K562 (cell line): ENCODE measurements around the gene BNC2. TPM values are rescaled to one million over a fixed set of nuclear protein-coding genes. Genes with fewer than 3 reads are reported as not detected.

Experiments
- ATAC-seq: fragments of 200-7000 bp; cut with Tn5 transposase; 3 replicates; pipeline ENCODE4 v1.9.1; 2020; ENCODE audit warnings: moderate library complexity
- BruUV-seq: library from RNA; stranded (reverse); fragments of 400-500 nt; replicated peaks from 2 replicates; lab custom pipeline; 2021; lab: Mats Ljungman, UMichigan
- CTCF ChIA-PET: fragments of 300-600 bp; formaldehyde crosslinking; extraction: SDS; loops from one replicate; lab custom pipeline; 2021; ENCODE audit warnings: low intra/inter-chr PET ratio; lab: Yijun Ruan, JAX
- POLR2A ChIA-PET: fragments of 300-600, 350-650 bp; sonication (Branson Sonifier 250); formaldehyde crosslinking; extraction: SDS; loops from one replicate; lab custom pipeline; 2021; ENCODE audit warnings: antibody characterized with exemption, inconsistent platforms; lab: Yijun Ruan, JAX
- DNase-seq, 4 experiments: peaks; one replicate each; pipeline versions ENCODE4 v3.0.0 to v3.0.0-alpha.2; 2011 to 2018; ENCODE audit warnings: low spot score in 3 of 4, mixed read lengths in 3 of 4; ENCODE audit errors: extremely low read depth in 1 of 4
- FAIRE-seq: peaks from 2 replicates; lab custom pipeline; 2011; peaks lifted over from hg19 to GRCh38; lab: Jason Lieb, UNC
- H2AFZ ChIP-seq: 2 replicates; pipeline ENCODE4 v1.6.0; 2011; ENCODE audit warnings: low read depth, low read length, control low read depth, inconsistent platforms
- H3K27ac ChIP-seq: fragments of 200-600 bp; 3 replicates; pipeline ENCODE4 v1.8.0; 2011; ENCODE audit warnings: low read depth, mild to moderate bottlenecking, control low read depth, inconsistent platforms, low read length, moderate library complexity, mixed read lengths; ENCODE audit errors: extremely low read depth
- H3K27me3 ChIP-seq, 2 experiments: fragments of 300-600 bp in 1 of 2; 2 replicates in 1 of 2; 3 replicates in 1 of 2; pipeline versions ENCODE4 v1.6.0 to v1.8.0; 2011; ENCODE audit warnings: inconsistent platforms in 2 of 2, low read length in 2 of 2, mild to moderate bottlenecking in 1 of 2, mixed read lengths in 1 of 2, moderate library complexity in 1 of 2; ENCODE audit not compliant: control insufficient read depth in 2 of 2, insufficient read depth in 2 of 2
- H3K36me3 ChIP-seq: fragments of 300-600 bp; 3 replicates; pipeline ENCODE4 v1.8.0; 2011; ENCODE audit warnings: mild to moderate bottlenecking, low read length, inconsistent platforms; ENCODE audit not compliant: control insufficient read depth, insufficient read depth
- H3K4me1 ChIP-seq, 2 experiments: fragments of 200-600 bp in 1 of 2; replicated peaks in 1 of 2; 2 replicates in 1 of 2; 3 replicates in 1 of 2; pipeline versions ENCODE4 v1.5.1 to v1.8.0; 2011; ENCODE audit warnings: inconsistent platforms in 2 of 2, low read length in 2 of 2, mild to moderate bottlenecking in 1 of 2, mixed read lengths in 1 of 2, moderate library complexity in 1 of 2; ENCODE audit not compliant: control insufficient read depth in 2 of 2, insufficient read depth in 2 of 2
- H3K4me2 ChIP-seq: 2 replicates; pipeline ENCODE4 v1.6.1; 2011; ENCODE audit warnings: low read length, control low read depth, inconsistent platforms, mixed read lengths; ENCODE audit not compliant: insufficient read depth
- H3K4me3 ChIP-seq: fragments of 200-600 bp; sonication (generic), shearing (Covaris generic); 2 replicates; pipeline ENCODE4 v1.5.1; 2016; ENCODE audit warnings: control low read depth, inconsistent platforms
- H3K79me2 ChIP-seq: fragments of 200-600 bp; 3 replicates; pipeline ENCODE4 v1.8.0; 2011; ENCODE audit warnings: low read length, inconsistent platforms; ENCODE audit not compliant: control insufficient read depth, insufficient read depth
- H3K9ac ChIP-seq, 2 experiments: 2 replicates each; pipeline versions ENCODE4 v1.6.0 to v1.6.1; 2011; ENCODE audit warnings: low read depth in 2 of 2, low read length in 2 of 2, control low read depth in 1 of 2, inconsistent platforms in 1 of 2, mild to moderate bottlenecking in 1 of 2, mixed read lengths in 1 of 2; ENCODE audit not compliant: insufficient read depth in 1 of 2
- H3K9me1 ChIP-seq: one replicate; pipeline ENCODE4 v1.6.0; 2011; ENCODE audit warnings: inconsistent platforms, mild to moderate bottlenecking, low read length, moderate library complexity; ENCODE audit not compliant: control insufficient read depth, insufficient read depth
- H3K9me3 ChIP-seq: replicated peaks from 2 replicates; pipeline ENCODE4 v1.5.1; 2011; ENCODE audit warnings: low read depth, low read length, inconsistent platforms; ENCODE audit not compliant: control insufficient read depth, insufficient read depth
- H4K20me1 ChIP-seq: replicated peaks from 2 replicates; pipeline ENCODE4 v1.6.1; 2011; ENCODE audit warnings: low read length, inconsistent platforms, mixed read lengths; ENCODE audit not compliant: control insufficient read depth, insufficient read depth
- SRSF9 ChIP-seq: fragments of 200-400 bp; formaldehyde crosslinking; IDR thresholded peaks from 2 replicates; pipeline ENCODE4 v1.6.1; 2017; ENCODE audit warnings: low read depth, low read length, borderline replicate concordance
- ZKSCAN1 ChIP-seq: fragments of 150-350 bp; IDR thresholded peaks from 2 replicates; pipeline ENCODE4 v1.6.1; 2016; ENCODE audit warnings: low read depth, low read length
- WGBS: fragments of 100-300 bp; shearing (Covaris generic); methylation state at CpG from one replicate; pipeline ENCODE4 v1.1.6; 2016; ENCODE audit warnings: low coverage, mixed read lengths; ENCODE audit not compliant: insufficient coverage; ENCODE audit errors: missing lambda C conversion rate; 5-methylcytosine and 5-hydroxymethylcytosine counted together
- in situ Hi-C: fragments of 300-500 bp; cut with MboI; formaldehyde crosslinking; loops from 4 replicates; pipeline ENCODE4 v1.15.0; 2018; ENCODE audit warnings: inconsistent platforms, mixed read lengths
- intact Hi-C: fragments of 100-400 bp; cut with micrococcal nuclease; formaldehyde crosslinking; loops from 2 replicates; pipeline ENCODE4 v1.14.2; 2022
- polyA plus RNA-seq, 8 experiments: library from polyadenylated mRNA; depleted of rRNA in 4 of 8; stranded (reverse) in 5 of 8; unstranded in 3 of 8; fragments of >200 nt; fragmentation: Nextera tagmentation in 2 of 8; fragmentation: Illumina TruSeq in 1 of 8; extraction: Ambion mirVana in 2 of 8; extraction: Trizol in 1 of 8; gene quantifications; 2 replicates each; pipeline versions ENCODE4 v1.2.1 to v1.2.3, GENCODE V29; 2011 to 2014; ENCODE audit warnings: inconsistent platforms in 1 of 8, missing spikeins in 1 of 8
- total RNA-seq, 7 experiments: library from RNA; depleted of rRNA in 6 of 7; stranded (reverse); fragments of >200 nt in 6 of 7; fragmentation: Illumina TruSeq in 2 of 7; extraction: Trizol in 2 of 7; gene quantifications; 2 replicates each; pipeline versions ENCODE4 v1.2.1 to v1.2.3, GENCODE V29; 2011 to 2021; ENCODE audit warnings: low replicate concordance in 1 of 7
- TF ChIP-seq, protein P1 (sequence below), 3 experiments: fragments of 200-800 bp in 1 of 3; sonication (Bioruptor generic) in 1 of 3; sonication (generic) in 1 of 3; formaldehyde crosslinking in 1 of 3; IDR thresholded peaks; 2 replicates each; pipeline versions ENCODE4 v1.6.1 to v1.8.0; 2016 to 2022; ENCODE audit warnings: mild to moderate bottlenecking in 2 of 3, missing compliant biosample characterization in 2 of 3, missing genetic modification characterization in 2 of 3, missing genetic modification reagents in 1 of 3

The BNC2 gene
- total and polyA plus RNA-seq, 9 of the 15 experiments (the other 6 are each of a cell fraction or from before 2014, with no cell fraction given): not detected

DNA sequence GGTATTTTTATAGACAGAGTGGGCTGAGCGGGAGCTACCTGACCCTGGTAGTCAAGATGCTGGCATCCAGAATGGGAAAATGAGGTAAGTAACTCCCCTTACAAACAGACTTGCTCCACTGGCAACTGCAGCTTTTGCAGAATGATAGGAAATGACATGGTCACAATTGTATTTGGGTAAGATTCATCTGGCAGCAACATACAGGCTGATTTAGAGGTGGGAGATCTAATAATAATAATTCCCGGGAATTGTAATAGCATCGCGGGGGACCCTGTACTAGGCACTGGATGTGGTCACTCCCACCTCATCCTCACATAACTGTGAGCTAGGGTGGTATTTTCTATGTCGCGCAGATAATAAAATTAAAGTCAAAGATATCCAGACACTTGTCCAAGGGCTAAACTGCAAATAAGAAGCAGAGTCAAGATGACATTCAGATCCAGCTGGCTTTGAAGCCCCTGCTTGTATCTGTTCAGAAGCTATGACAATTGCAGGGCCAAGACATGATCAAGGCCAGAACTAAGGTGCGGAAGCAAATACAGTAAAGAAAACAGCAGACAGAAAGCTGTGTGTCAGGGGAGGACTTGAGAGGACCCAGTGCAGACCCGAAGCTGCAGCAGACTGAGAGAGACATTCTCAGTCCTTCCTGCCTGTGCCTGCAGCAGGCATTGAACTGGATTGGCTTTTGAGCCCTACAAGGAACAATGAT is 507.2 kb downstream of the BNC2 start:
- Histone ChIP-seq H2AFZ (no peak overlapping the region), H3K4me1 (no peaks in the 10 kb centered on the region), H3K9me3 (no peaks in the 10 kb centered on the region), H4K20me1 (no peaks in the 10 kb centered on the region), H3K9me1 (no peaks in the 10 kb centered on the region), H3K27me3 (no peaks in the 10 kb centered on the region), H3K4me2 (no peak overlapping the region), H3K9ac (no peak overlapping the region), H3K36me3 (no peaks in the 10 kb centered on the region), H3K4me3 (no peak overlapping the region), H3K27ac (no peak overlapping the region), H3K79me2 (no peaks in the 10 kb centered on the region)
- intact Hi-C loops (no loop called here), in situ Hi-C loops (no loop called here)
- no peak for FAIRE-seq
- CTCF ChIA-PET: no interaction called here
- TF ChIP-seq SRSF9: no peak
- TF ChIP-seq, protein P1, sequence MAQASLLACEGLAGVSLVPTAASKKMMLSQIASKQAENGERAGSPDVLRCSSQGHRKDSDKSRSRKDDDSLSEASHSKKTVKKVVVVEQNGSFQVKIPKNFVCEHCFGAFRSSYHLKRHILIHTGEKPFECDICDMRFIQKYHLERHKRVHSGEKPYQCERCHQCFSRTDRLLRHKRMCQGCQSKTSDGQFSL (CRISPR knock-in tag; IDR thresholded peaks at IDR 0.05): no peak
- TF ChIP-seq, protein P1 (tag; IDR thresholded peaks at IDR 0.05): no peak
- BruUV-seq: no TSS peak
- POLR2A ChIA-PET: no interaction called here
- no peak for ATAC-seq
- WGBS: 0% methylated on average over 8 of the region's 8 CpGs
- DNase-seq: no peak

DNA sequence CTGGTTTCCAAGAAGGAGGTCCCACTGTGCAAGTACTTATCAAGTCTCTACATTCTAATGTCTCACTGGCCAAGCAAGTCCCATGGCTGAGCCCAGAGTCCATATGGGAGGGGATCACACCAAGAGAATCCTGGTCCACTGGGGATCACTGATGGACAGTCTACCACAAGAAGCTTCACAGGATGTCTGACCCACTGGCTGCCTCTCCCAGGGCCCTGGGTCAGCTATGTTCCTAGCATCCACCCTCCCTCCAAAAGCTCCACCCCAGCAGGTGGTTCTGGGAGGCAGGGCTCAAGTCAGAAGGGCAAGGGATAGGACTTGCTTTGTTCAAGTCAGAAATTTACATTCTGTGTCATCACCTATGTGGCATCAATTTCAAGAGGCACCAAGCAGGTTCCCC is 508.5 kb downstream of the BNC2 start:
- ATAC-seq (no peak), DNase-seq (no peak), FAIRE-seq (no peak)
- POLR2A ChIA-PET: no interaction called here
- Histone ChIP-seq H3K4me1 (no peaks in the 10 kb centered on the region), H3K79me2 (no peaks in the 10 kb centered on the region), H3K27me3 (no peaks in the 10 kb centered on the region), H3K9me3 (no peaks in the 10 kb centered on the region), H3K9ac (no peak overlapping the region), H3K27ac (no peak overlapping the region), H3K4me2 (no peak overlapping the region), H3K9me1 (no peaks in the 10 kb centered on the region), H2AFZ (no peak overlapping the region), H3K4me3 (no peak overlapping the region), H3K36me3 (no peaks in the 10 kb centered on the region), H4K20me1 (no peaks in the 10 kb centered on the region)
- TF ChIP-seq ZKSCAN1: no peak
- BruUV-seq: no TSS peak
- in situ Hi-C loops: no loop called here
- intact Hi-C loops: no loop called here
- CTCF ChIA-PET: no interaction called here
